Measurements from ENCODE around the gene E2F4. TPM values are rescaled to one million over a fixed set of nuclear protein-coding genes. Genes with fewer than 3 reads are reported as not detected.
A peak's percentile ranks its signal among the peaks of the same experiment; 100 is the strongest.

The E2F4 gene
- total and polyA plus RNA-seq, 2 of the 13 experiments (the other 11 are each of a cell fraction or from before 2014, with no cell fraction given): 84.8 to 91.2 TPM

GRCh38 chr16:67173808-67174705 is 17.9 kb upstream of the E2F4 start (continued):
- TF ChIP-seq HNRNPUL1 (IDR thresholded peaks at IDR 0.05; ENCODE audit: low read depth, low read length): no peak
- TF ChIP-seq CTCF (CRISPR knock-in tag; IDR thresholded peaks at IDR 0.05): peak; percentile 85
- no peak for TF ChIP-seq ATRX (CRISPR knock-in tag; IDR thresholded peaks at IDR 0.05; ENCODE audit: borderline replicate concordance)
- peak; percentile 78; the same call in 1 of the 2 replicates for TF ChIP-seq SOX5 (CRISPR knock-in tag; IDR thresholded peaks at IDR 0.05; ENCODE audit: borderline replicate concordance)
- TF ChIP-seq POLR2A (IDR thresholded peaks at IDR 0.05; ENCODE audit: insufficient read depth in 1 of 2, low read depth in 2 of 2, low read length in 2 of 2): peak in 1 of 2 experiments; percentile 11; a peak in 1 of 4 replicates
- TF ChIP-seq ZSCAN20 (CRISPR knock-in tag; IDR thresholded peaks at IDR 0.05; ENCODE audit: borderline replicate concordance): no peak
- TF ChIP-seq SMYD3 (CRISPR knock-in tag; IDR thresholded peaks at IDR 0.05): 0 out of 2 replicates have a peak, but pooled peaks have one; percentile 32
- TF ChIP-seq KDM3A (CRISPR knock-in tag; IDR thresholded peaks at IDR 0.05; ENCODE audit: low read depth): 0 out of 2 replicates have a peak, but pooled peaks have one; percentile 84
- TF ChIP-seq ZBTB37 (CRISPR knock-in tag; IDR thresholded peaks at IDR 0.05): no peak
- peak; percentile 81; the same call in 1 of the 2 replicates for TF ChIP-seq IRF9 (CRISPR knock-in tag; IDR thresholded peaks at IDR 0.05; ENCODE audit: borderline replicate concordance)
- peak; percentile 84; the same call in 1 of the 2 replicates for TF ChIP-seq ZNF230 (CRISPR knock-in tag; IDR thresholded peaks at IDR 0.05)
- TF ChIP-seq KDM6A (CRISPR knock-in tag; IDR thresholded peaks at IDR 0.05; ENCODE audit: low read depth): no peak
- no peak for TF ChIP-seq ZNF460 (CRISPR knock-in tag; IDR thresholded peaks at IDR 0.05; ENCODE audit: borderline replicate concordance)
- peak; percentile 88; the same call in 1 of the 2 replicates for TF ChIP-seq ZNF737 (CRISPR knock-in tag; IDR thresholded peaks at IDR 0.05; ENCODE audit: borderline replicate concordance)
- TF ChIP-seq ZBTB20 (CRISPR knock-in tag; IDR thresholded peaks at IDR 0.05; ENCODE audit: borderline replicate concordance, low read depth): peak; percentile 85; the same call in 1 of the 2 replicates
- TF ChIP-seq RFXAP (CRISPR knock-in tag; IDR thresholded peaks at IDR 0.05; ENCODE audit: borderline replicate concordance): peak; percentile 73; the same call in 1 of the 2 replicates
- TF ChIP-seq MBD4 (IDR thresholded peaks at IDR 0.05; ENCODE audit: borderline replicate concordance, low read length): no peak
- TF ChIP-seq DBP (CRISPR knock-in tag; IDR thresholded peaks at IDR 0.05; ENCODE audit: not compliant biosample characterization): no peak
- TF ChIP-seq TBL1XR1 (IDR thresholded peaks at IDR 0.05; ENCODE audit: borderline replicate concordance, low read length, partially characterized antibody): peak; percentile 32
- no peak for TF ChIP-seq ZNF24 (IDR thresholded peaks at IDR 0.05)
- no peak for TF ChIP-seq RORA (CRISPR knock-in tag; IDR thresholded peaks at IDR 0.05)
- TF ChIP-seq ATF7 (IDR thresholded peaks at IDR 0.05): no peak
- no peak for TF ChIP-seq ATF7 (CRISPR knock-in tag; IDR thresholded peaks at IDR 0.05)
- TF ChIP-seq ZNF10 (CRISPR knock-in tag; IDR thresholded peaks at IDR 0.05; ENCODE audit: borderline replicate concordance, low read depth): no peak
